Nephron progenitor cell (in vitro differentiated cells): ENCODE data around the gene CDH4.
"Not testable (repeated sequence)": the region's sequence is repeated elsewhere in the genome, so short reads cannot be mapped to it uniquely, and the experiment has no call there.

Source experiments
- DNase-seq: peaks from one replicate; pipeline ENCODE4 v3.0.0; 2021
- H3K27ac Mint-ChIP-seq: 2 replicates; pipeline ENCODE4 v1.8.0; 2021; ENCODE audit warnings: mild to moderate bottlenecking, moderate library complexity, mixed read lengths
- H3K27me3 Mint-ChIP-seq: 2 replicates; pipeline ENCODE4 v1.8.0; 2021; ENCODE audit warnings: mild to moderate bottlenecking, low read depth, mixed read lengths; ENCODE audit not compliant: poor library complexity
- H3K36me3 Mint-ChIP-seq: 2 replicates; pipeline ENCODE4 v1.8.0; 2021; ENCODE audit warnings: low read depth, mixed read lengths
- H3K4me1 Mint-ChIP-seq: 2 replicates; pipeline ENCODE4 v1.8.0; 2021; ENCODE audit warnings: mixed read lengths
- H3K4me3 Mint-ChIP-seq: 2 replicates; pipeline ENCODE4 v1.8.0; 2021; ENCODE audit warnings: mild to moderate bottlenecking, moderate library complexity, mixed read lengths
- H3K9me3 Mint-ChIP-seq: 2 replicates; pipeline ENCODE4 v1.8.0; 2021; ENCODE audit warnings: mild to moderate bottlenecking, moderate library complexity, mixed read lengths
- CTCF ChIP-seq: fragments of 200-600 bp; sonication (generic); IDR thresholded peaks from 2 replicates; pipeline ENCODE4 v1.5.0; 2021; ENCODE audit warnings: antibody characterized with exemption

CDH4 gene

DNA sequence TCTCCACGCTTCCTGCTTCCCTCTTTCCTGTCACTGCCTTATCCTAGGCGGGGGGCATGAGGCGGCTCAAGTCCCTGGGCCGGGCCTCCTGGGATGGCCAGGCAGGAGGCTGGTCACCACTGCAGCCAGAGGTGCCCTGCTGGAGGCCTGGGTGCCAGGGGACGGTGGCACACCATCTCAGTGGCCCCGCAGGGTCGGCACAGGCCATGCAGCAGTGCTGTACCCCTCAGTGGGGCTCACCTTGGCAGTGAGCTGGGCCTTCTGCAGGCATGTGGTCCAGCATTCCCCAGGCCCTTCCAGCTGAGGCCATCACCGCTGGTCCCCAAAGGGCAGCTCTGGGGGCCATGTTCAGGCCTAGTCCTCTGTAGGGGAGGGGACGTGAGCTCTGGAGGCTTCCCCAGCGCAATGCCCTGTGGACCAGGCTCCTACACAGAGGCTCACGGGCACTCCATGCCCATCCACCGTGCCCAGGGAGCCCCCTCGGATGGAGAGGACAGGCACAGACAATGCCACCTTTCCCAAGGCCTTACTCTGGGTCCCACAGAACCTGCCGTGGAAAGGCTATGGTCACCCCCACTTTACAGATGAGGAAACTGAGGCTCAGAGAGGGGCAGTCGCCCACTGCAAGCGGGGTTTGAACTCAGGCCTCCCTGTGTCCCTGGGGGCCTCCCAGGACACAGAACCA lies 689.8 kb downstream of the CDH4 start:
- Mint-ChIP-seq H3K27ac (no peak overlapping the region), H3K27me3 (peaks cover 5% of the 10 kb centered on the region), H3K9me3 (no peaks in the 10 kb centered on the region), H3K36me3 (no peaks in the 10 kb centered on the region), H3K4me3 (no peak overlapping the region), H3K4me1 (peaks cover 5% of the 10 kb centered on the region)
- no peak for DNase-seq
- no peak for TF ChIP-seq CTCF

- no peak overlapping the region for H3K4me3 Mint-ChIP-seq
- no peaks in the 10 kb centered on the region for H3K4me1 Mint-ChIP-seq
- TF ChIP-seq CTCF: no peak
- H3K27me3 Mint-ChIP-seq: peaks cover 5% of the 10 kb centered on the region
- no peaks in the 10 kb centered on the region for H3K9me3 Mint-ChIP-seq
- no peaks in the 10 kb centered on the region for H3K36me3 Mint-ChIP-seq
- H3K27ac Mint-ChIP-seq: no peak overlapping the region
- DNase-seq: no peak
These were observed 690.5 kb downstream of the CDH4 start for GRCh38 chr20:61942526-61942925.

GRCh38 chr20:61944967-61945366 lies 692.9 kb downstream of the CDH4 start:
- not testable (repeated sequence) for H3K27ac Mint-ChIP-seq, H3K9me3 Mint-ChIP-seq, H3K36me3 Mint-ChIP-seq, H3K4me1 Mint-ChIP-seq, H3K4me3 Mint-ChIP-seq, H3K27me3 Mint-ChIP-seq, DNase-seq

DNA sequence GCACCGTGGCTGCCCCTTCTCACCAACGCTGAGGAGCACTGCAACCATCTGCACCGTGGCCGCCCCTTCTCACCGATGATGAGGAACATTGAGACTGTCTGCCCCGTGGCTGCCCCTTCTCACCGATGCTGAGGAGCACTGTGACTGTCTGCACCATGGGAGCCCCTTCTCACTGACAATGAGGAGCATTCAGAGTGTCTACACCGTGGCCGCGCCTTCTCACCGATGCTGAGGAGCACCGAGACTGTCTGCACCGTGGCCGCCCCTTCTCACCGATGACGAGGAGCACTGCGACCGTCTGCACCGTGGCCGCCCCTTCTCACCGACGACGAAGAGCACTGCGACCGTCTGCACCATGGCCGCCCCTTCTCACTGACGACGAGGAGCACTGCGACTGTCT lies 693.4 kb downstream of the CDH4 start:
- not testable (repeated sequence) for H3K27me3 Mint-ChIP-seq, H3K36me3 Mint-ChIP-seq, H3K4me1 Mint-ChIP-seq, H3K9me3 Mint-ChIP-seq, DNase-seq, H3K27ac Mint-ChIP-seq, H3K4me3 Mint-ChIP-seq

DNA sequence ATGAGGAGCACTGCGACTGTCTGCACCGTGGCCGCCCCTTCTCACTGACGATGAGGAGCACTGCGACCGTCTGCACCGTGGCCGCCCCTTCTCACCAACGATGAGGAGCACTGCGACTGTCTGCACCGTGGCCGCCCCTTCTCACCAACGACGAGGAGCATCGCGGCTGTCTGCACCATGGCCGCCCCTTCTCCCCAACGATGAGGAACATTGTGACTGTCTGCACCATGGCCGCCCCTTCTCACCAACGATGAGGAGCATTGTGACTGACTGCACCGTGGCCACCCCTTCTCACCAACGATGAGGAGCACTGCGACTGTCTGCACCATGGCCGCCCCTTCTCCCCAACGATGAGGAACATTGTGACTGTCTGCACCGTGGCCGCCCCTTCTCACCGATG lies 696.0 kb downstream of the CDH4 start:
- not testable (repeated sequence) for H3K27me3 Mint-ChIP-seq

DNA sequence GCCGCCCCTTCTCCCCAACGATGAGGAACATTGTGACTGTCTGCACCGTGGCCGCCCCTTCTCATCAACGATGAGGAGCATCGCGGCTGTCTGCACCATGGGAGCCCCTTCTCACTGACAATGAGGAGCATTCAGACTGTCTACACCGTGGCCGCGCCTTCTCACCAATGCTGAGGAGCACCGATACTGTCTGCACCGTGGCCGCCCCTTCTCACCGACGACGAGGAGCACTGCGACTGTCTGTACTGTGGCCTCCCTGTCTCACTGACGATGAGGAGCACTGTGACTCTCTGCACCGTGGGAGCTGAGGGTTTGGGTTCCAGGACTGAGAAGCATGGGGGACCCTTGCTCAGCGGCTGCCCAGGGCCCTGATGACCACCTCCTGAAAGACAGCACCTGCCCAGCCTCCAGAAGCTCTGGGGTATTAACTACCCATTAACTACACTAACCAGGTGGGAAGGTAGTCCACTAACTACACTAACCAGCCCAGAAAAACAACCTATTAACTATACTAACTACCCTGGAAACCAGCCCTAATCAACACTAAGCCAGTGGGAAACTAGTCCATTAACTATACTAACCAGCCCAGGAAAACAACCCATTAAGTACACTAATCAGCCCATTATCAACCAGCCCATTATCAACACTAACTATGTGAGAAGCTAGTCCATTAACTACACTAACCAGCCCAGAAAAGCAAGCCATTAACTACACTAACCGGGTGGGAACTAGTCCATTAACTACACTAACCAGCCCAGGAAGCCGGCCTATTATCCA lies 696.7 kb downstream of the CDH4 start:
- H3K4me3 Mint-ChIP-seq: no peak overlapping the region
- no peak for DNase-seq
- H3K36me3 Mint-ChIP-seq: no peaks in the 10 kb centered on the region
- peaks cover 14% of the 10 kb centered on the region for H3K4me1 Mint-ChIP-seq
- peaks cover 8% of the 10 kb centered on the region for H3K9me3 Mint-ChIP-seq
- H3K27me3 Mint-ChIP-seq: peaks cover 7% of the 10 kb centered on the region
- TF ChIP-seq CTCF: no peak
- H3K27ac Mint-ChIP-seq: no peak overlapping the region

More for the DNA sequence above, 696.0 kb downstream of the CDH4 start:
- H3K36me3 Mint-ChIP-seq, H3K4me3 Mint-ChIP-seq, H3K9me3 Mint-ChIP-seq, H3K27ac Mint-ChIP-seq, DNase-seq: not testable (repeated sequence)
- peaks cover 14% of the 10 kb centered on the region for H3K4me1 Mint-ChIP-seq

- H3K36me3 Mint-ChIP-seq: no peaks in the 10 kb centered on the region
- peaks cover 14% of the 10 kb centered on the region for H3K4me1 Mint-ChIP-seq
- H3K9me3 Mint-ChIP-seq: peaks cover 8% of the 10 kb centered on the region
- DNase-seq: no peak
- H3K4me3 Mint-ChIP-seq: no peak overlapping the region
- H3K27ac Mint-ChIP-seq: no peak overlapping the region
- TF ChIP-seq CTCF: no peak
- peaks cover 7% of the 10 kb centered on the region for H3K27me3 Mint-ChIP-seq
These were observed 697.3 kb downstream of the CDH4 start for GRCh38 chr20:61949363-61949713.
